KMS-11 (cell line): ENCODE results near the gene OCSTAMP.

Experiments
- H2AFZ ChIP-seq: fragments of 200-600 bp; sonication (generic); 2 replicates; pipeline ENCODE4 v1.6.1; 2016; ENCODE audit warnings: antibody characterized with exemption, mixed run types, low read depth
- H3K27ac ChIP-seq: fragments of 200-600 bp; sonication (generic); 2 replicates; pipeline ENCODE4 v1.6.1; 2016; ENCODE audit warnings: mild to moderate bottlenecking, mixed run types
- H3K27me3 ChIP-seq: fragments of 200-600 bp; sonication (generic); 2 replicates; pipeline ENCODE4 v1.6.1; 2017; ENCODE audit warnings: mild to moderate bottlenecking, low read depth, mixed run types, moderate library complexity; ENCODE audit not compliant: insufficient read depth
- H3K36me3 ChIP-seq: fragments of 200-600 bp; sonication (generic); 2 replicates; pipeline ENCODE4 v1.6.1; 2017; ENCODE audit warnings: mild to moderate bottlenecking, mixed run types; ENCODE audit not compliant: insufficient read depth
- H3K4me1 ChIP-seq: fragments of 200-600 bp; sonication (generic); 2 replicates; pipeline ENCODE4 v1.6.1; 2016; ENCODE audit warnings: mild to moderate bottlenecking, low read depth, mixed run types; ENCODE audit not compliant: poor library complexity, severe bottlenecking
- H3K4me2 ChIP-seq: fragments of 200-600 bp; sonication (generic); 2 replicates; pipeline ENCODE4 v1.7.0; 2016; ENCODE audit warnings: mild to moderate bottlenecking, mixed run types
- H3K4me3 ChIP-seq: fragments of 200-600 bp; sonication (generic); IDR thresholded peaks from 2 replicates; pipeline ENCODE4 v1.6.1; 2017; ENCODE audit warnings: low read depth, low read length, mixed read lengths; ENCODE audit not compliant: insufficient read depth
- H3K79me2 ChIP-seq: fragments of 200-600 bp; sonication (generic); 2 replicates; pipeline ENCODE4 v1.6.1; 2016; ENCODE audit warnings: low read depth, mixed run types; ENCODE audit not compliant: insufficient read depth
- H3K9ac ChIP-seq: fragments of 200-600 bp; sonication (generic); 2 replicates; pipeline ENCODE4 v1.6.1; 2016; ENCODE audit warnings: mild to moderate bottlenecking, mixed run types
- H4K20me1 ChIP-seq: fragments of 200-600 bp; sonication (generic); 2 replicates; pipeline ENCODE4 v1.6.1; 2016; ENCODE audit warnings: mild to moderate bottlenecking, mixed run types; ENCODE audit not compliant: insufficient read depth
- CTCF ChIP-seq: fragments of 200-600 bp; sonication (generic); conservative IDR thresholded peaks from 2 replicates; pipeline ENCODE4 v1.6.1; 2017; ENCODE audit warnings: low read depth, mild to moderate bottlenecking, antibody characterized with exemption, low read length, moderate library complexity, mixed read lengths

Gene OCSTAMP

GRCh38 chr20:46581391-46581790, 30.9 kb upstream of the OCSTAMP start:
- no peak for TF ChIP-seq CTCF
- no peaks in the 10 kb centered on the region for H3K36me3 ChIP-seq
- no peaks in the 10 kb centered on the region for H3K79me2 ChIP-seq
- no peaks in the 10 kb centered on the region for H3K4me1 ChIP-seq
- no peak overlapping the region for H3K27ac ChIP-seq
- no peak overlapping the region for H3K4me2 ChIP-seq
- no peak overlapping the region for H3K9ac ChIP-seq
- no peaks in the 10 kb centered on the region for H4K20me1 ChIP-seq
- H3K27me3 ChIP-seq, result no peaks in the 10 kb centered on the region
- H2AFZ ChIP-seq, result no peak overlapping the region
- no peak overlapping the region for H3K4me3 ChIP-seq

- Histone ChIP-seq H3K79me2 (no peaks in the 10 kb centered on the region), H2AFZ (no peak overlapping the region), H3K9ac (no peak overlapping the region), H3K27ac (no peak overlapping the region), H3K27me3 (no peaks in the 10 kb centered on the region), H3K36me3 (no peaks in the 10 kb centered on the region), H3K4me3 (no peak overlapping the region), H3K4me1 (no peaks in the 10 kb centered on the region), H4K20me1 (no peaks in the 10 kb centered on the region), H3K4me2 (no peak overlapping the region)
- no peak for TF ChIP-seq CTCF
Measured at GRCh38 chr20:46580613-46581205, 30.3 kb upstream of the OCSTAMP start.

GRCh38 chr20:46578745-46579144, 28.3 kb upstream of the OCSTAMP start:
- no peak for TF ChIP-seq CTCF
- no peaks in the 10 kb centered on the region for H3K27me3 ChIP-seq

GRCh38 chr20:46576774-46577395, 26.4 kb upstream of the OCSTAMP start:
- no peaks in the 10 kb centered on the region for H3K27me3 ChIP-seq
- no peak for TF ChIP-seq CTCF
- H3K4me2 ChIP-seq, result no peak overlapping the region
- H3K27ac ChIP-seq, result no peak overlapping the region
- no peaks in the 10 kb centered on the region for H3K79me2 ChIP-seq
- no peak overlapping the region for H2AFZ ChIP-seq
- no peaks in the 10 kb centered on the region for H3K4me1 ChIP-seq
- H3K36me3 ChIP-seq, result no peaks in the 10 kb centered on the region
- H3K4me3 ChIP-seq, result no peak overlapping the region
- no peak overlapping the region for H3K9ac ChIP-seq
- H4K20me1 ChIP-seq, result no peaks in the 10 kb centered on the region

More at GRCh38 chr20:46578745-46579144, 28.3 kb upstream of the OCSTAMP start:
- H4K20me1 ChIP-seq, result no peaks in the 10 kb centered on the region
- H2AFZ ChIP-seq, result no peak overlapping the region
- H3K4me2 ChIP-seq, result no peak overlapping the region
- no peaks in the 10 kb centered on the region for H3K36me3 ChIP-seq
- no peak overlapping the region for H3K9ac ChIP-seq
- no peaks in the 10 kb centered on the region for H3K4me1 ChIP-seq
- H3K79me2 ChIP-seq, result no peaks in the 10 kb centered on the region
- no peak overlapping the region for H3K4me3 ChIP-seq
- no peak overlapping the region for H3K27ac ChIP-seq
